Measurements from ENCODE around the gene PPARG. TPM values are rescaled to one million over a fixed set of nuclear protein-coding genes. Genes with fewer than 3 reads are reported as not detected.

PPARG gene
- total RNA-seq, 1 donor from 2014 or later: 40.1 TPM

DNA sequence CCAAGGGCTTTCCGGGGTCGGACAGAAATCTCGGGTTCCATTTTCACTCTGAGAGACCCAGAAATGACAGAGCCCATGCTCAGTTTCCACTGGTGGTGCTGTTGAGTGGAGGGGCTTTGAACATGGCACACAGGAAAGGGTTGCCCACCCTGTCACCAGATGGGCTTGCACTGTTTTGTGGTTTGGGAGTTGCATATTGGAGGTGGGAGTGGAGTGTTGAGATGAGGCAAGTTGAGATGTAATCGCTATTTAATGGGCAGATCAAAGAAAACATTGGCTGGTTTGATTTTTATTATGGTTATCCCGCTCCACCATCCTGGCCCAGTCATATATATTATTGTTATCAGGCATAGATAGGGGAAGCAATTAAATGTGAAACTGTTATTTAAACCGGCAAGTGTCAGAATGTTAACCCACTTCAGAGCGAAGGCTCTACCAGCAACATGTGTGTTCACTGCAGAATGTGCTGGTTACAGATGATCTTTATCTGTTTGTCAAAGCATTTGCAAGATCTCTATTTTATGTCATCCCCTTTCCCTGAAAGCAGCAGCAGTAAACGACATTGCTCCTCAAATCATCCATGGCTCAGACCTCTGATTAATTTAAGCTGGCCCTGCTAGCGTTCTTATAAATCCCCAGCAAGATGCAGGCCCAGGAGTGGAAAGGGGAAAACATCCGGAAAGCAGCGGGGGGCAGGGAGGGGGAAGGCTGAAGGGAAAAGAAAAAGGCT, 137.1 kb downstream of the PPARG start:
- Mint-ChIP-seq H3K36me3 (ENCODE audit: low read depth) (peaks cover 18% of the 10 kb centered on the region), H3K27ac (peak overlapping the region; percentile 4), H3K27me3 (ENCODE audit: low read depth) (peaks cover 3% of the 10 kb centered on the region), H3K9me3 (no peaks in the 10 kb centered on the region), H3K4me3 (ENCODE audit: low read depth) (no peak overlapping the region), H3K4me1 (ENCODE audit: low read depth) (peaks cover 48% of the 10 kb centered on the region)
- intact Hi-C loops (cut with micrococcal nuclease): loop anchor here (2.0 kb wide), 2 partner anchors 45 to 239 kb away; no protein-coding TSS in a partner anchor
- DNase-seq (ENCODE audit: low spot score): no peak

- Mint-ChIP-seq H3K9me3 (no peaks in the 10 kb centered on the region), H3K36me3 (ENCODE audit: low read depth) (peaks cover 18% of the 10 kb centered on the region), H3K4me1 (ENCODE audit: low read depth) (peaks cover 47% of the 10 kb centered on the region), H3K27me3 (ENCODE audit: low read depth) (peaks cover 3% of the 10 kb centered on the region), H3K4me3 (ENCODE audit: low read depth) (no peak overlapping the region), H3K27ac (no peak overlapping the region)
- DNase-seq (ENCODE audit: low spot score): no peak
- intact Hi-C loops (cut with micrococcal nuclease): no loop called here
Measured at GRCh38 chr3:12427551-12427950, 138.7 kb downstream of the PPARG start.

- intact Hi-C loops (cut with micrococcal nuclease): no loop called here
- DNase-seq (ENCODE audit: low spot score): no peak
- Mint-ChIP-seq H3K4me3 (ENCODE audit: low read depth) (no peak overlapping the region), H3K27ac (no peak overlapping the region), H3K36me3 (ENCODE audit: low read depth) (peaks cover 18% of the 10 kb centered on the region), H3K9me3 (no peaks in the 10 kb centered on the region), H3K4me1 (ENCODE audit: low read depth) (peaks cover 44% of the 10 kb centered on the region), H3K27me3 (ENCODE audit: low read depth) (peaks cover 3% of the 10 kb centered on the region)
Measured at GRCh38 chr3:12428126-12428525, 139.3 kb downstream of the PPARG start.

- peaks cover 18% of the 10 kb centered on the region for H3K36me3 Mint-ChIP-seq (ENCODE audit: low read depth)
- no peak for DNase-seq (ENCODE audit: low spot score)
- H3K4me3 Mint-ChIP-seq (ENCODE audit: low read depth): no peak overlapping the region
- peaks cover 25% of the 10 kb centered on the region for H3K4me1 Mint-ChIP-seq (ENCODE audit: low read depth)
- H3K9me3 Mint-ChIP-seq: no peaks in the 10 kb centered on the region
- intact Hi-C loops (cut with micrococcal nuclease): no loop called here
- H3K27ac Mint-ChIP-seq: no peak overlapping the region
- H3K27me3 Mint-ChIP-seq (ENCODE audit: low read depth): peaks cover 3% of the 10 kb centered on the region
Measured at GRCh38 chr3:12430086-12430485, 141.2 kb downstream of the PPARG start.

DNA sequence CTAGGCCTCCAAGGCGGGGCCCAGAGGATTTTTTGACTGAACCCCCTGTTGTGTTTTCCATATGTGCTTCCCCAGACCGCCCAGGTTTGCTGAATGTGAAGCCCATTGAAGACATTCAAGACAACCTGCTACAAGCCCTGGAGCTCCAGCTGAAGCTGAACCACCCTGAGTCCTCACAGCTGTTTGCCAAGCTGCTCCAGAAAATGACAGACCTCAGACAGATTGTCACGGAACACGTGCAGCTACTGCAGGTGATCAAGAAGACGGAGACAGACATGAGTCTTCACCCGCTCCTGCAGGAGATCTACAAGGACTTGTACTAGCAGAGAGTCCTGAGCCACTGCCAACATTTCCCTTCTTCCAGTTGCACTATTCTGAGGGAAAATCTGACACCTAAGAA, 145.0 kb downstream of the PPARG start:
- Mint-ChIP-seq H3K9me3 (no peaks in the 10 kb centered on the region), H3K4me1 (ENCODE audit: low read depth) (peaks cover 7% of the 10 kb centered on the region), H3K36me3 (ENCODE audit: low read depth) (peaks cover 9% of the 10 kb centered on the region), H3K4me3 (ENCODE audit: low read depth) (no peak overlapping the region), H3K27ac (no peak overlapping the region), H3K27me3 (ENCODE audit: low read depth) (peaks cover 15% of the 10 kb centered on the region)
- intact Hi-C loops (cut with micrococcal nuclease): no loop called here
- no peak for DNase-seq (ENCODE audit: low spot score)

- Mint-ChIP-seq H3K36me3 (ENCODE audit: low read depth) (peaks cover 4% of the 10 kb centered on the region), H3K4me1 (ENCODE audit: low read depth) (no peaks in the 10 kb centered on the region), H3K9me3 (no peaks in the 10 kb centered on the region), H3K27ac (no peak overlapping the region), H3K4me3 (ENCODE audit: low read depth) (no peak overlapping the region), H3K27me3 (ENCODE audit: low read depth) (peaks cover 12% of the 10 kb centered on the region)
- intact Hi-C loops (cut with micrococcal nuclease): no loop called here
- no peak for DNase-seq (ENCODE audit: low spot score)
Measured at GRCh38 chr3:12436514-12437220, 147.8 kb downstream of the PPARG start.

DNA sequence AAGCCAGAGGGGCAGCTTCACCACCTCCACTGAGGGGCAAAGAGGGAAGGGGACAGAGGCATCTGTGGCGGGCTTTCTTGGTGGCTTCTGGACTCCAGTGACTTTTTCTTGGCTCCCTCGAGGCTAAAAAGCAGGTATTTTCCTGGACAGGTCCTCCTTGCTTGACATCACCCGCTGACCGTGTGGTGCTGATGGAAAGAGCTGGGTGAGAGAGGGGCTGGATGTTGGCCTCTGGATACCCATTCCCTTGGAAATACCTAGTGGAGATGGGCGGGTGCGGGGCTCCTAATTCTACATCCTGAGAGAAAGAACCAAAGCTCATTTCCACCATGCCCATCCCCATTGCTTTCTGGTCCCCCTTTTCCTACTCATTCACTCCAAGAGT, 148.3 kb downstream of the PPARG start:
- H3K4me1 Mint-ChIP-seq (ENCODE audit: low read depth): no peaks in the 10 kb centered on the region
- H3K36me3 Mint-ChIP-seq (ENCODE audit: low read depth): peaks cover 4% of the 10 kb centered on the region
- no peaks in the 10 kb centered on the region for H3K9me3 Mint-ChIP-seq
- no peak for DNase-seq (ENCODE audit: low spot score)
- H3K27me3 Mint-ChIP-seq (ENCODE audit: low read depth): peaks cover 12% of the 10 kb centered on the region
- H3K27ac Mint-ChIP-seq: no peak overlapping the region
- H3K4me3 Mint-ChIP-seq (ENCODE audit: low read depth): no peak overlapping the region
- intact Hi-C loops (cut with micrococcal nuclease): no loop called here

DNA sequence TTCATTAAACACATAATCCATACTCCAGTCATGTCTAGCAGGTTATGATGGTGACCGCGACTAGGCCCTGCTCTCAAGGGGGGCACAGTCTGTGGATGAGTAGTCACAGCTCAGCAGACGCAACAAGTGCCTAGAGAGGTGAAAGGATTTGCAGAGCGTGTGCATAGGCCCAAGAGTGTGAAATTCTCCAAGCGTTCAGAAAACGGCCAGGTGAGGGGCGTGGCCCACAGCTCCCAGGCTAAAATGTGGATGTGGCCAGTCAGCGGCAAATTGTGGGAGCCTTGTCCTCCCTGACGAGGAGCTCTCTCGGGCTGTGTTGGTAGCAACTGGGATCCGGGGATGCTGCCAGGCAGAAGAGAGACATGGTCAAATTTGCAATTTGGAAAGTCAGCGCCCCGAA, 149.0 kb downstream of the PPARG start:
- Mint-ChIP-seq H3K9me3 (no peaks in the 10 kb centered on the region), H3K36me3 (ENCODE audit: low read depth) (peaks cover 4% of the 10 kb centered on the region), H3K4me3 (ENCODE audit: low read depth) (no peak overlapping the region), H3K27ac (no peak overlapping the region), H3K4me1 (ENCODE audit: low read depth) (no peaks in the 10 kb centered on the region), H3K27me3 (ENCODE audit: low read depth) (peaks cover 12% of the 10 kb centered on the region)
- intact Hi-C loops (cut with micrococcal nuclease): no loop called here
- no peak for DNase-seq (ENCODE audit: low spot score)

DNA sequence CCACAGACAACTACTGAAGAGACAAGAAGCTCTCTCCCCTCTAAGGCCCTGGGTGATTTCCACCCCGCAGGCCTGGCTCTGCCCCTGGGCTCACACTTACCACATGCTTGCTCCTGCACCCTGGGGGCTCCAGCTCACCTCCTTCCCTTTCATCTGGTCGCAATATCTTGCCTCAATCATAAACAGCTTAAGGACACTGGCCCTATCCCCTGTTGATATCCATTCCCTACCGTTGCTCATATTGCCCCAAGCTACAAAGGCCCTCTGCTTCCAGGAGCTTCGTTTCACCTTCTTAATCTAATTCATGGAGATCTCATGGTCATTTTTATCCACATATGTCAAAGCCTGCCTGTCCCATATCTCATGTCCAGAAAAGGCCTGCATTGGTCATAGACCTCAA, 149.4 kb downstream of the PPARG start:
- peaks cover 4% of the 10 kb centered on the region for H3K36me3 Mint-ChIP-seq (ENCODE audit: low read depth)
- H3K4me1 Mint-ChIP-seq (ENCODE audit: low read depth): no peaks in the 10 kb centered on the region
- no peak overlapping the region for H3K4me3 Mint-ChIP-seq (ENCODE audit: low read depth)
- H3K27ac Mint-ChIP-seq: no peak overlapping the region
- no peaks in the 10 kb centered on the region for H3K9me3 Mint-ChIP-seq
- peaks cover 16% of the 10 kb centered on the region for H3K27me3 Mint-ChIP-seq (ENCODE audit: low read depth)
- no peak for DNase-seq (ENCODE audit: low spot score)
- intact Hi-C loops (cut with micrococcal nuclease): no loop called here

DNA sequence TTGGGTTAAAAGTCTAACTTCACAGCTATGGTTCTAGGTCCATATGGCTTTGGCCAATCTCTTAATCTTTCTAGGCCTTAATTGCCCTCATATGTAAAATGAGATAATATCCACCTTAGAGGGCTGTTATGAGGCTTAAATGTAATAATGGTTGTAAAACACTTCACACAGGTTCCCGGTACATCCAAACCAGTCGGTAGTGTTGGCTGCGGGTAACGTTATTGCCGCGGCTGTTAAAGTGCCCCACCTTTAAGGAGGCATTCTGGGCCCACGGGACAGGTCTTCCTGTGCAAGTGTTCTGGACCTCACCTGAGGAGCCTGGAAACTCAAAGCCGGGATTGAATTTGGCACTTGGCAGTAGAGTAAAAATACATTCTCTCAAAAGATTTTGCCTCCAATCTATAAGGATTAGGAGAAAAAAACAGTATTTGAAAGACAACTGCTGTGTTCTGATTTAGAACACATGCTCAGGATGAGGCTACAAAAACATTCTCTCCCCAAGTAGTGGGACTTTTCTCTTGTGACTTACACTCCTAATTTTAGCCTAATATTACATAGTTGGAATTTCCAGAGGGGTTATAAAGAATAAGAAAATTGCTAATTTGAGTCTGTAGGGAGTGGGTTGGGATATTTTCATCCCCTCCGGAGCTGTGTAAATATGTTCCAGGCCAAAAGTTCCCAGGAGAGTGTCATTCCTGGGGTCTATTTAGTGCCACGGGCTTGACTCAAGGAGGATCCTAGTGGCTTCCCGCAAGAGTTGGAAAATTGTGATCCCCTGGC, 150.5 kb downstream of the PPARG start:
- DNase-seq (ENCODE audit: low spot score): no peak
- H3K9me3 Mint-ChIP-seq: no peaks in the 10 kb centered on the region
- H3K4me3 Mint-ChIP-seq (ENCODE audit: low read depth): no peak overlapping the region
- no peaks in the 10 kb centered on the region for H3K36me3 Mint-ChIP-seq (ENCODE audit: low read depth)
- H3K4me1 Mint-ChIP-seq (ENCODE audit: low read depth): no peaks in the 10 kb centered on the region
- H3K27me3 Mint-ChIP-seq (ENCODE audit: low read depth): peaks cover 22% of the 10 kb centered on the region
- H3K27ac Mint-ChIP-seq: no peak overlapping the region
- intact Hi-C loops (cut with micrococcal nuclease): no loop called here

GRCh38 chr3:12440927-12441714, 152.3 kb downstream of the PPARG start:
- no peak overlapping the region for H3K4me3 Mint-ChIP-seq (ENCODE audit: low read depth)

DNA sequence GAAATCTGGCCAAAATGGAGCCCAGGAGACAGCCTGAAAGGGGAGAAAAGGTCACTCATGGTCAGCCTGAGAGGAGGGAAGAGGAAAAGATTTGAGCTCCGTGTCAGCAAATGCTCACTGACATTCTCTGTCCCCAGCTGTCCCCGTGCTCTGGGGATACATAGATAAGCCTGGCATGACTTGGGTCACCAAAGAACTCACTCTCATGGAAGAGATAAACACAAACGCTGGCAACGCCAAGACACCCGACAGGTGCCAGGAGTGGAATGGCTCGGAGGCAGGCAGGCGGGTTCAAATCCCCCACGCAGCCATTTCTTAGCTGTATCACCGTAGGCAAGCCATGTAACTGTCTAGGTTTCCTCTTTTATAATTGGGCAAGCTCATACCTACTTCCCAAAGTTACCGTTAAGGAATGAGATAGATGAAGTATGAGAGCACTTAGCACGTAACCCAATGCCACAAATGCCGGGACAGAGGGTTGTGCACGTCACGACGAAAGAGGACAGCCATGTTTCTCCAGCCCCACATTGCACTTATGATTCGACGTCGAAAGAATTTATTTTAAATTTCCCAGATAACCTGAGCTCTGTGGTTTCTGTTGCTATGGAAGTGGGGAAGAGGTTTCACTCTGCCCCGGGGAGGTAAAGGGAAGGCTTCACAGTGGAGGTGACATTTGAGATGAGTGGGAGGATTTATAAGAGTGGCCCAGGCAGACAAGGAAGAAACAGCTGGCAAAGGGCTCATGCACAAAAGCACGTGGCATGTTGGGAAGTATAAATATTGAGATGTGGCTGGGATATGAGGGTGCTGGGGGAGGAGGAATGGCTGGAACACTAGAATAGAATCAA, 154.0 kb downstream of the PPARG start:
- H3K36me3 Mint-ChIP-seq (ENCODE audit: low read depth): no peaks in the 10 kb centered on the region
- no peak overlapping the region for H3K27ac Mint-ChIP-seq
- DNase-seq (ENCODE audit: low spot score): no peak
- no peaks in the 10 kb centered on the region for H3K4me1 Mint-ChIP-seq (ENCODE audit: low read depth)
- intact Hi-C loops (cut with micrococcal nuclease): no loop called here
- H3K4me3 Mint-ChIP-seq (ENCODE audit: low read depth): no peak overlapping the region
- peaks cover 15% of the 10 kb centered on the region for H3K27me3 Mint-ChIP-seq (ENCODE audit: low read depth)
- H3K9me3 Mint-ChIP-seq: no peaks in the 10 kb centered on the region

More at GRCh38 chr3:12440927-12441714, 152.3 kb downstream of the PPARG start:
- no peaks in the 10 kb centered on the region for H3K36me3 Mint-ChIP-seq (ENCODE audit: low read depth)
- no peak overlapping the region for H3K27ac Mint-ChIP-seq
- H3K27me3 Mint-ChIP-seq (ENCODE audit: low read depth): peaks cover 19% of the 10 kb centered on the region
- no peaks in the 10 kb centered on the region for H3K9me3 Mint-ChIP-seq
- DNase-seq (ENCODE audit: low spot score): no peak
- H3K4me1 Mint-ChIP-seq (ENCODE audit: low read depth): no peaks in the 10 kb centered on the region
- intact Hi-C loops (cut with micrococcal nuclease): no loop called here
